Erythroblast (primary cell): ENCODE data around the gene VRK2.
"Not testable (repeated sequence)": the region's sequence is repeated elsewhere in the genome, so short reads cannot be mapped to it uniquely, and the experiment has no call there.

ENCODE experiments used
- GATA1 ChIP-seq: IDR thresholded peaks from 2 replicates; pipeline ENCODE4 v1.6.1; 2011; ENCODE audit warnings: low read depth, mild to moderate bottlenecking, control low read depth, low read length, moderate library complexity
- POLR2A ChIP-seq: IDR thresholded peaks from 2 replicates; pipeline ENCODE4 v1.6.1; 2011; ENCODE audit warnings: mild to moderate bottlenecking, low read length

DNA sequence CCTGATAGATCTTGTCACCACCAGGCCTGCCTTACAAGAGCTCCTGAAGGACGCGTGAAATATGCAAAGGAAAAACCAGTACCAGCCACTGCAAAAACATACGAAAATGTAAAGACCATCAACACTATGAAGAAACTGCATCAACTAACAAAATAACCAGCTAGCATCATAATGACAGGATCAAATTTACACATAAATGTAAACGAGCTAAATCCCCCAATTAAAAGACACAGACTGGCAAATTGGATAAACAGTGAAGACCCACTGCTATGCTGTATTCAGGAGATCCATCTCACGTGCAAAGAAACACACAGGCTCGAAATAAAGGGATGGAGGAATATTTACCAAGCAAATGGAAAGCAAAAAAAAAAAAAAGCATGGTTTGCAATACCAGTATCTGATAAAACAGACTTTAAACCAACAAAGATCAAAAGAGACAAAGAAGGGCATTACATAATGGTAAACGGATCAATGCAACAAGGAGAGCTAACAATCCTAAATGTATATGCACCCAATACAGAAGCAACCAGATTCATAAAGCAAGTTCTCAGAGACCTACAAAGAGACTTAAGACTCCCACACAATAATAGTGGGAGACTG is 123.8 kb downstream of the VRK2 start:
- TF ChIP-seq POLR2A, GATA1: not testable (repeated sequence)
